MM.1S (cell line): ENCODE measurements around the gene HSPB2.

Experiments used
- DNase-seq: peaks from one replicate; pipeline ENCODE4 v3.0.0-alpha.2; 2015
- H2AFZ ChIP-seq: fragments of 300-600 bp; sonication (generic); 2 replicates; pipeline ENCODE4 v1.6.0; 2016; ENCODE audit warnings: antibody characterized with exemption, low read length
- H3F3A ChIP-seq: fragments of 300-600 bp; sonication (generic); 2 replicates; pipeline ENCODE4 v1.6.1; 2016; ENCODE audit warnings: mild to moderate bottlenecking, antibody characterized with exemption, low read length, moderate library complexity, mixed read lengths; ENCODE audit not compliant: insufficient read depth
- H3K27ac ChIP-seq: fragments of 300-600 bp; sonication (generic); 2 replicates; pipeline ENCODE4 v1.5.1; 2016; ENCODE audit warnings: mild to moderate bottlenecking, low read length
- H3K27me3 ChIP-seq: fragments of 300-600 bp; sonication (generic); replicated peaks from 2 replicates; pipeline ENCODE4 v1.6.0; 2016; ENCODE audit warnings: low read length; ENCODE audit not compliant: insufficient read depth
- H3K36me3 ChIP-seq: fragments of 300-600 bp; sonication (generic); replicated peaks from 2 replicates; pipeline ENCODE4 v1.6.1; 2016; ENCODE audit warnings: mild to moderate bottlenecking, low read length, mixed read lengths; ENCODE audit not compliant: insufficient read depth
- H3K4me1 ChIP-seq: fragments of 300-600 bp; sonication (generic); 2 replicates; pipeline ENCODE4 v1.6.1; 2016; ENCODE audit warnings: low read length, mixed read lengths
- H3K4me2 ChIP-seq: fragments of 300-600 bp; sonication (generic); 2 replicates; pipeline ENCODE4 v1.6.0; 2016; ENCODE audit warnings: low read depth, low read length
- H3K4me3 ChIP-seq: fragments of 300-600 bp; sonication (generic); 2 replicates; pipeline ENCODE4 v1.5.1; 2016; ENCODE audit warnings: low read length, mixed read lengths
- H3K79me2 ChIP-seq: fragments of 300-600 bp; sonication (generic); 2 replicates; pipeline ENCODE4 v1.6.1; 2016; ENCODE audit warnings: mixed run types, low read length, mixed read lengths
- H3K9ac ChIP-seq: fragments of 300-600 bp; sonication (generic); 2 replicates; pipeline ENCODE4 v1.6.1; 2016; ENCODE audit warnings: low read length, mixed read lengths
- H3K9me2 ChIP-seq: fragments of 300-600 bp; sonication (generic); replicated peaks from 2 replicates; pipeline ENCODE4 v1.6.1; 2016; ENCODE audit warnings: mild to moderate bottlenecking, low read length, mixed read lengths; ENCODE audit not compliant: insufficient read depth
- H3K9me3 ChIP-seq: fragments of 300-600 bp; sonication (generic); replicated peaks from 2 replicates; pipeline ENCODE4 v1.6.1; 2016; ENCODE audit warnings: mild to moderate bottlenecking, low read length, mixed read lengths; ENCODE audit not compliant: insufficient read depth
- H4K20me1 ChIP-seq: fragments of 300-600 bp; sonication (generic); 2 replicates; pipeline ENCODE4 v1.6.1; 2016; ENCODE audit warnings: mild to moderate bottlenecking, low read length, moderate library complexity, mixed read lengths; ENCODE audit not compliant: insufficient read depth
- CTCF ChIP-seq: fragments of 300-600 bp; sonication (generic); IDR thresholded peaks from 2 replicates; pipeline ENCODE4 v1.5.1; 2016; ENCODE audit warnings: antibody characterized with exemption, low read length, mixed read lengths
- EZH2 ChIP-seq: fragments of 300-600 bp; sonication (generic); optimal IDR thresholded peaks from 2 replicates; pipeline ENCODE3; 2017; ENCODE audit warnings: low read depth, mild to moderate bottlenecking, antibody characterized with exemption, low read length, mixed read lengths
- EZH2phosphoT487 ChIP-seq: fragments of 300-600 bp; sonication (generic); IDR thresholded peaks from 2 replicates; pipeline ENCODE4 v1.6.1; 2018; ENCODE audit warnings: antibody characterized with exemption, low read length

HSPB2 gene

GRCh38 chr11:111937461-111937769 is 24.9 kb downstream of the HSPB2 start:
- H2AFZ ChIP-seq = peak overlapping the region; percentile 92
- no peaks in the 10 kb centered on the region for H3K9me2 ChIP-seq
- H3K4me1 ChIP-seq = peaks cover 28% of the 10 kb centered on the region
- no peaks in the 10 kb centered on the region for H4K20me1 ChIP-seq
- peak overlapping the region; percentile 84 for H3K4me3 ChIP-seq
- no peaks in the 10 kb centered on the region for H3K27me3 ChIP-seq
- peaks cover 28% of the 10 kb centered on the region for H3F3A ChIP-seq
- H3K27ac ChIP-seq = no peak overlapping the region
- H3K79me2 ChIP-seq = 0 out of 2 replicates have a peak, but pooled peaks cover 4% of the 10 kb centered on the region
- H3K9me3 ChIP-seq = no peaks in the 10 kb centered on the region
- H3K36me3 ChIP-seq = no peaks in the 10 kb centered on the region
- peak overlapping the region; percentile 52; the same call in 1 of the 2 replicates for H3K9ac ChIP-seq
- peak overlapping the region; percentile 83 for H3K4me2 ChIP-seq
- DNase-seq = no peak
- TF ChIP-seq EZH2phosphoT487 = no peak
- TF ChIP-seq CTCF = no peak

DNA sequence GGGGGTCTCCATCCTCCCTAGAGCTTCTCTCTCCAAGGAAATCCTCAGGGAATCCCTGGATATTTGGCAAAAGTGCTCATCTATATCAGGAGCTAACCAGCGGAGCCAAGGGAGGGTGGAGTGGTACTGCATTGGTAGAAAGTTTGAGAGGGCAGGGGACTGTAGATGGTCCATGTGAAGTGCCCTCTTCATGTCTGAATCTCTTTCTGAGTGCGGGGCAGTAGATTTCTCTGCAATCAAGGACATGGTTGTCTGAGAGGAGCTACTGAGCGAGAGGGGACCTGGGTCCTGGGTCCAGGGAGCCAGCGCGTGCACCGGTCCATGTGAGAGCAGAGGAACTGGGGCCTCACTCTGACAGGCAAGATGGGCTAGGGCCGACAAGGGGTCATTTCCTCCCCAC is 25.3 kb downstream of the HSPB2 start:
- Histone ChIP-seq H3K36me3 (no peaks in the 10 kb centered on the region), H4K20me1 (no peaks in the 10 kb centered on the region), H3K27ac (no peak overlapping the region), H3K4me2 (peak overlapping the region; percentile 83), H3K4me1 (peaks cover 28% of the 10 kb centered on the region), H3K27me3 (no peaks in the 10 kb centered on the region), H3K9ac (0 out of 2 replicates have a peak overlapping the region, but pooled peaks have one; percentile 52), H3K79me2 (0 out of 2 replicates have a peak, but pooled peaks cover 4% of the 10 kb centered on the region), H3K9me2 (no peaks in the 10 kb centered on the region), H3F3A (peaks cover 28% of the 10 kb centered on the region), H3K4me3 (peak overlapping the region; percentile 84; the same call in 1 of the 2 replicates), H2AFZ (0 out of 2 replicates have a peak overlapping the region, but pooled peaks have one; percentile 92), H3K9me3 (no peaks in the 10 kb centered on the region)
- TF ChIP-seq EZH2 = no peak
- TF ChIP-seq EZH2phosphoT487 = no peak
- no peak for TF ChIP-seq CTCF
- DNase-seq = no peak

GRCh38 chr11:111938687-111939160 is 26.2 kb downstream of the HSPB2 start:
- Histone ChIP-seq H3K79me2 (0 out of 2 replicates have a peak, but pooled peaks cover 4% of the 10 kb centered on the region), H3K4me2 (peak overlapping the region; percentile 33), H3K9me3 (no peaks in the 10 kb centered on the region), H3K4me1 (peaks cover 30% of the 10 kb centered on the region), H3K27ac (peak overlapping the region; percentile 21; the same call in 1 of the 2 replicates), H4K20me1 (no peaks in the 10 kb centered on the region), H3K27me3 (no peaks in the 10 kb centered on the region), H3K36me3 (no peaks in the 10 kb centered on the region), H2AFZ (no peak overlapping the region), H3F3A (peaks cover 29% of the 10 kb centered on the region), H3K9me2 (no peaks in the 10 kb centered on the region), H3K9ac (0 out of 2 replicates have a peak overlapping the region, but pooled peaks have one; percentile 11), H3K4me3 (peak overlapping the region; percentile 20)
- peak; percentile 30 for DNase-seq
- no peak for TF ChIP-seq CTCF
- TF ChIP-seq EZH2phosphoT487 = no peak
- TF ChIP-seq EZH2 = no peak
